Breast epithelium (tissue), 4 donors: ENCODE results near the gene TMOD4. TPM values are rescaled to one million over a fixed set of nuclear protein-coding genes. Genes with fewer than 3 reads are reported as not detected.
"Not testable (repeated sequence)": the region's sequence is repeated elsewhere in the genome, so short reads cannot be mapped to it uniquely, and the experiment has no call there.

Source experiments
- DNase-seq, 2 donors: peaks; one replicate each; pipeline ENCODE4 v3.0.0-alpha.2; 2019; ENCODE audit warnings: low spot score in 2 of 2
- H3K27ac ChIP-seq, 2 donors: fragments of 200-600 bp; sonication (generic) in 1 of 2; one replicate each; pipeline ENCODE4 v1.5.1; 2016 to 2019; ENCODE audit warnings: mild to moderate bottlenecking in 1 of 2
- H3K27me3 ChIP-seq, 2 donors: fragments of 200-600 bp; sonication (generic) in 1 of 2; one replicate each; pipeline versions ENCODE4 v1.5.1 to v1.6.0; 2017 to 2019; ENCODE audit warnings: control low read depth in 1 of 2, mild to moderate bottlenecking in 1 of 2
- H3K36me3 ChIP-seq: fragments of 200-600 bp; one replicate; pipeline ENCODE4 v1.5.1; 2019
- H3K4me1 ChIP-seq, 2 donors: fragments of 200-600 bp; sonication (generic); one replicate each; pipeline ENCODE4 v1.5.1; 2016 to 2019; ENCODE audit warnings: control low read depth in 1 of 2
- H3K4me3 ChIP-seq, 3 donors: fragments of 200-600 bp; sonication (generic); 1 replicate in 2 of 3; 2 replicates in 1 of 3; pipeline ENCODE4 v1.5.1; 2016 to 2019; ENCODE audit warnings: mild to moderate bottlenecking in 3 of 3, moderate library complexity in 2 of 3
- H3K9me3 ChIP-seq, 2 donors: fragments of 200-600 bp; sonication (generic) in 1 of 2; one replicate each; pipeline ENCODE4 v1.5.1; 2016 to 2019; ENCODE audit warnings: control low read depth in 1 of 2
- CTCF ChIP-seq, 3 donors: fragments of 450-650 bp; IDR thresholded peaks; one replicate each; pipeline ENCODE4 v1.5.1; 2016 to 2017; ENCODE audit warnings: antibody characterized with exemption in 3 of 3, mild to moderate bottlenecking in 3 of 3, moderate library complexity in 3 of 3
- POLR2A ChIP-seq: fragments of 450-650 bp; IDR thresholded peaks from one replicate; pipeline ENCODE4 v1.6.1; 2016; ENCODE audit warnings: antibody characterized with exemption, mild to moderate bottlenecking, moderate library complexity
- POLR2AphosphoS5 ChIP-seq, 3 donors: sonication (generic); formaldehyde crosslinking; IDR thresholded peaks; one replicate each; pipeline ENCODE4 v1.6.1; 2017; ENCODE audit warnings: antibody characterized with exemption in 3 of 3
- intact Hi-C: fragments of 100-400 bp; cut with DNase I; formaldehyde crosslinking; loops from one replicate; pipeline ENCODE4 v1.15.1; 2023; ENCODE audit warnings: low total_unique reads
- total RNA-seq, 3 donors: library from RNA; depleted of rRNA; stranded (reverse); fragments of >200 nt; gene quantifications; one replicate each; pipeline ENCODE4 v1.1.0, GENCODE V29; 2016

Gene TMOD4
- total RNA-seq, 3 donors from 2014 or later, result 0.73 TPM; not detected in 2

- peak overlapping the region; percentile 92 to 96 for H3K27ac ChIP-seq
- intact Hi-C loops, result no loop called here
- H3K4me1 ChIP-seq, result peaks cover 0 to 9% of the 10 kb centered on the region in 2 donors
- no peaks in the 10 kb centered on the region for H3K36me3 ChIP-seq
- no peak for DNase-seq
- no peak for TF ChIP-seq CTCF (IDR thresholded peaks at IDR 0.05)
- TF ChIP-seq POLR2A, result no peak
- TF ChIP-seq POLR2AphosphoS5 (IDR thresholded peaks at IDR 0.05), result no peak
- H3K4me3 ChIP-seq, result peak overlapping the region; percentile 65 to 85 (median 82)
- H3K27me3 ChIP-seq, result no peaks in the 10 kb centered on the region
- no peaks in the 10 kb centered on the region for H3K9me3 ChIP-seq
Observed at GRCh38 chr1:151197863-151198253, 22.1 kb upstream of the TMOD4 start.

GRCh38 chr1:151196292-151196800 is 20.6 kb upstream of the TMOD4 start:
- DNase-seq, result peak in 1 of 2 donors; percentile 72
- intact Hi-C loops, result no loop called here
- TF ChIP-seq POLR2AphosphoS5 (IDR thresholded peaks at IDR 0.05) (peak in 1 of 3 donors; percentile 19), POLR2A (no peak), CTCF (IDR thresholded peaks at IDR 0.05) (peak; percentile 21 to 77 (median 54))
- Histone ChIP-seq H3K27ac (peak overlapping the region; percentile 78 to 92), H3K27me3 (no peaks in the 10 kb centered on the region), H3K9me3 (no peaks in the 10 kb centered on the region), H3K4me3 (peak overlapping the region; percentile 3 to 36 (median 35)), H3K4me1 (no peaks in the 10 kb centered on the region), H3K36me3 (no peaks in the 10 kb centered on the region)

GRCh38 chr1:151194894-151195594 is 19.3 kb upstream of the TMOD4 start:
- peak; percentile 56 to 92 (median 67) for TF ChIP-seq POLR2AphosphoS5 (IDR thresholded peaks at IDR 0.05)
- H3K36me3 ChIP-seq, intact Hi-C loops, H3K9me3 ChIP-seq, H3K4me1 ChIP-seq, H3K27me3 ChIP-seq: not testable (repeated sequence)
- peak overlapping the region in 1 of 2 donors; percentile 92 for H3K27ac ChIP-seq
- DNase-seq, result peak; percentile 80 to 93
- peak overlapping the region in 2 of 3 donors; percentile 35 to 36 for H3K4me3 ChIP-seq

- no peaks in the 10 kb centered on the region for H3K36me3 ChIP-seq
- no peaks in the 10 kb centered on the region for H3K9me3 ChIP-seq
- peaks cover 0 to 5% of the 10 kb centered on the region in 2 donors for H3K4me1 ChIP-seq
- H3K27ac ChIP-seq, result peak overlapping the region in 1 of 2 donors; percentile 92
- H3K27me3 ChIP-seq, result no peaks in the 10 kb centered on the region
- intact Hi-C loops, result no loop called here
- no peak for TF ChIP-seq CTCF (IDR thresholded peaks at IDR 0.05)
- TF ChIP-seq POLR2A, result no peak
- no peak for TF ChIP-seq POLR2AphosphoS5 (IDR thresholded peaks at IDR 0.05)
- no peak overlapping the region for H3K4me3 ChIP-seq
- no peak for DNase-seq
Observed at GRCh38 chr1:151193856-151194255, 18.1 kb upstream of the TMOD4 start.

GRCh38 chr1:151193304-151193703 is 17.5 kb upstream of the TMOD4 start:
- no peaks in the 10 kb centered on the region for H3K9me3 ChIP-seq
- no peak for TF ChIP-seq CTCF (IDR thresholded peaks at IDR 0.05)
- TF ChIP-seq POLR2A, result no peak
- TF ChIP-seq POLR2AphosphoS5 (IDR thresholded peaks at IDR 0.05), result no peak
- H3K4me3 ChIP-seq, result no peak overlapping the region
- H3K27ac ChIP-seq, result no peak overlapping the region
- no peaks in the 10 kb centered on the region for H3K27me3 ChIP-seq
- H3K36me3 ChIP-seq, result no peaks in the 10 kb centered on the region
- peaks cover 0 to 10% of the 10 kb centered on the region in 2 donors for H3K4me1 ChIP-seq
- intact Hi-C loops, result no loop called here
- no peak for DNase-seq
